HepG2 (cell line): ENCODE data around the gene ST6GALNAC2.

Experiments
- CEBPB ChIP-seq: IDR thresholded peaks from 2 replicates; pipeline ENCODE4 v1.6.1; 2011; ENCODE audit warnings: low read depth, low read length, improper control_type of control experiment, borderline replicate concordance
- HNRNPH1 ChIP-seq: fragments of 200-400 bp; formaldehyde crosslinking; optimal IDR thresholded peaks from 2 replicates; pipeline ENCODE3; 2017; ENCODE audit warnings: mild to moderate bottlenecking, low read depth, low read length
- NFRKB ChIP-seq: fragments of 450-650 bp; IDR thresholded peaks from 2 replicates; pipeline ENCODE4 v1.6.1; 2017

GRCh38 chr17:76539631-76540271 lies 45.9 kb downstream of the ST6GALNAC2 start, which contains the start of gene PRCD:
- TF ChIP-seq NFRKB (no peak), CEBPB (no peak), HNRNPH1 (no peak)
